GM21717 (cell line): ENCODE measurements around the gene CABLES1.

ENCODE experiments used
- ATAC-seq: cut with Tn5 transposase; IDR thresholded peaks from one replicate; pipeline ENCODE4 v1.9.1; 2021; ENCODE audit warnings: mild to moderate bottlenecking, moderate library complexity; ENCODE audit not compliant: unreplicated experiment

CABLES1 gene

DNA sequence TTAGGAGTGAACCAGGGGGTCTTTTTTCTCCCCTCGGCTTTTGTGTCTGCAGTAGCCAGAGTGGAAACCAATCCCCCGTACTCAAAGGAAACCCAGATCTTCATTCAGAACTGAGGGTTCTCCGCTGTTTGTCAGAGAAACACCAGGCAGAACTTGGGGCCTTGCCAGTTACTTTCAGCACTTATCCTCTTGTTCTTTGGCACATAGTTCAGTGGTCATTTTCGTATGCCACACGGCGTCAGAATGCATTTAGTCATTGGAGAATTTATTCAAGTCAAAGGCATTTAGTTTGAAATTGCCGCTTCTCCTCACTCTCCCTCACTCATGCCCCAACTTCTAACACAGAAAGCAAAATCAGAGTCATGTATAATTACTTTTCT lies 102.9 kb downstream of the CABLES1 start:
- ATAC-seq = no peak

GRCh38 chr18:23238651-23239349 lies 103.5 kb downstream of the CABLES1 start:
- ATAC-seq = no peak

- ATAC-seq = no peak
Measured at GRCh38 chr18:23239350-23239692, 104.0 kb downstream of the CABLES1 start.

DNA sequence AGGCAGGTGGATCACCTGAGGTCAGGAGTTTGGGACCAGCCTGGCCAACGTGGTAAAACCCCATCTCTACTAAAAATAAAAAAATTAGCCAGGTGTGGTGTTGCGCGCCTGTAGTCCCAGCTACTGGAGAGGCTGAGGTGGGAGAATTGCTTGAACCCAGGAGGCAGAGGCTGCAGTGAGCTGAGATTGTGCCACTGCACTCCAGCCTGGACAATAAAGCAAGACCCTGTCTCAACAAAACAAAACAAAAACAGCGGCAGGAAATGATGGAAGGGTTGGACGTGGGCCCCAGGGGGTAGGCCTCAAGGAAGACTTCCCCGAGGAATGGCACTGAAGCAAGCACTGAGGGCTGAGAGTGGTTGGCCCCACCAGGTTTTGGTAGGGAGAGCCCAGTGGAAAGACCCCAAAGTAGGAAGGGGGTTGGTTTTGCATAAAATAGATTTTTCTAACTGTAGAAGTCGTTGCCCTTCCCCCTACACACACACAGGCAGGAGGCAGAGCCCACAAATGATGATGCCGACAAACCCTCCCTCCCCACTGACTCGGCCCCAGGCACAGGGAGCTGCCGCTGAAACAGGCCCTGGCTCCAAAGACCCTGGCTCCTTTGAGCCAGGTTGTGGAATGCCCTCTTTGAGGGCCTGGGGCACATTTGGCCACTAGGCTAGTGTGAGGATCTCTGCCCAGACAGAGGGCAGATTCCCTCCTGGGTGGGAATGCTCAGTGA lies 104.8 kb downstream of the CABLES1 start:
- ATAC-seq = no peak

DNA sequence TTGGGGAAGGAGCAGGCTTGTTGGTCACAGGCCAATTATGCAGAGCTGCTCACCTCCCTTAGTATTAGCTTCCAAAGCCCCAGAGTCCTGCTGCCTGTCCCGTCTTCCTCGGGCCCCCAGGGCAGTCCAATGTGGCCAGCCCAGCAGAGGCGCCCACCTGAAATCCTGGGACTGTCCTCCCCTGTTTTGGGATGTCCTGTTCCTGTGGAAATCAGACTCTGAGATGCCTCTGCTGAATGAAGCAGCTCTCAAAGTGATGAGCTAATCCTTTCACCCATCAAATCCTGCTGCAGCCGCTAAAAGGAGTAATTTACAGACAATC lies 105.3 kb downstream of the CABLES1 start:
- no peak for ATAC-seq

GRCh38 chr18:23241833-23242496 lies 106.7 kb downstream of the CABLES1 start:
- peak; percentile 86 for ATAC-seq

DNA sequence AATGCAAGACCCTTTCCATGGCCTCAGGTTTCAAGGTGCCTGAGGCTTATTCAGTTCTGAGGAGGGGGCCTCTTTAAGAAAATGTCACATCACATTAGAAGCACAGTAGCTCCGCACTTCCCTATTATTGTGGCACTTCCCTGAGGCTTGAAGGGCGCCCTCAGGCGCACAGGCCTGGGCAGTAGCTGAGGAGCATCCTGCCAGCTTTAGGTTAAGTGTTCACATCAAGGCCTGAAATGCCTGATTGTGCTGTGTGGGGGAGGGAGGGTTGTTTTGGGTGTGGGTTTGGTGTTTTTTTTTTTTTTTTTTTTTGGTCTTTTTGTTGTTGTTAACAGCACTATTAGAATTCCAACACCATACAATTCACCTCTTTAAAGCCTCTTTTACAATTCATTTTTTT lies 107.9 kb downstream of the CABLES1 start:
- ATAC-seq = no peak

DNA sequence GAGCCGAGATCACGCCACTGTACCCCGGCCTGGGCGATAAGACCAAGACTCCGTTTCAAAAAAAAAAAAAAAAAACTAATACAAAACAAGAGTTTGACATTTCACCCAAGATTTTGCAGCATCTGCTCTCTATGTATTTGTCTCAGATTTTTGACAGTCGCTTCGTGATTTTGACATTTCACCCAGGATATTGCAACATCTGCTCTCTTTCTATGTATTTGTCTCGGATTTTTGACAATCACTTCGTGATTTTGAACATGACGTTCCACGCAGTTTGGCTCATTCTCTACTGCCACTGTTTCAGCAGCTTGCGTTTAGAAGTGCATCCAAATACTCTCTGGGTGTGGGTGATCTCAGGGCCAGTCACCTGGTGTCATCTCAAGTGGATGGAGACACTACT lies 108.5 kb downstream of the CABLES1 start:
- ATAC-seq = no peak

- ATAC-seq = no peak
Measured at GRCh38 chr18:23244401-23244800, 109.1 kb downstream of the CABLES1 start.

DNA sequence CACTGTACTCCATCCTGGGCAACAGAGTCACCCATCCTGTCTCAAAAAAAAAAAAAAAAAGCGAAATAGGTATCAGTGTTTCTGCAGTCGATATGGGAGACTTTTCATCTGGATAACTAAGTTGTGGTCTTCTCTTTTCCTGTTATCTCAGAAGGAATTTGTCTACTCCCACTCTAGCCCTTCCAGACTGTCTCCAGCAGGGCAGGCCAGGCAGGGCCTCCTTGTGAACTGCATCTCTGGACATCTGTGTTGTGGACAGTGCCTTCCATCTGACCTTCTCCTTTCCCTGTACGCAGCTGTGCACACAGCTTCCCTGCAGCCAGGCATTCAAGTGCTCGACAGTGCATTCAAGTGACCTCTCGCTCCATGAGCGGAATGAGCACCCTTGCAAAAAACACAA lies 110.2 kb downstream of the CABLES1 start:
- ATAC-seq = no peak

- no peak for ATAC-seq
Measured at GRCh38 chr18:23247331-23247730, 112.0 kb downstream of the CABLES1 start.

GRCh38 chr18:23247896-23248295 lies 112.6 kb downstream of the CABLES1 start:
- ATAC-seq = no peak

DNA sequence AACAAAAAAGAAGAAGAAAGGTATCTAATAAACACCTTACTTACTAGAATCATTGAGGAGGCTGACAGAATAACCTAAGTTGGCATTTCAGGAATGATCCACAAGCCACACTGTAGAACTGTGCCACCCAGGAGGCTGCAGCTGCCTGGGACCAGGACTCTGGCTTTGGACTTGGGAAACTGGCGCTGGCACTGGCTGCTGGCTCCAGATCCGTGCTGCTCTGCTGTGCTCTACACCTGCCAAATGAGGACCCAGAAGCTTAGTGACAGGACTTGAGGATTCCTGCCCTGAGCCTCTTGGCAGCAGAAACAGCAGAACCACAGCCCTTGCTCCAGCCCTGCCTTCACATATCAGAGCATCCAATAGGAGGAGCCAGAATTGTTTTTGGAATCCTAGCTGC lies 113.5 kb downstream of the CABLES1 start:
- ATAC-seq = no peak

GRCh38 chr18:23249348-23249747 lies 114.1 kb downstream of the CABLES1 start:
- no peak for ATAC-seq

DNA sequence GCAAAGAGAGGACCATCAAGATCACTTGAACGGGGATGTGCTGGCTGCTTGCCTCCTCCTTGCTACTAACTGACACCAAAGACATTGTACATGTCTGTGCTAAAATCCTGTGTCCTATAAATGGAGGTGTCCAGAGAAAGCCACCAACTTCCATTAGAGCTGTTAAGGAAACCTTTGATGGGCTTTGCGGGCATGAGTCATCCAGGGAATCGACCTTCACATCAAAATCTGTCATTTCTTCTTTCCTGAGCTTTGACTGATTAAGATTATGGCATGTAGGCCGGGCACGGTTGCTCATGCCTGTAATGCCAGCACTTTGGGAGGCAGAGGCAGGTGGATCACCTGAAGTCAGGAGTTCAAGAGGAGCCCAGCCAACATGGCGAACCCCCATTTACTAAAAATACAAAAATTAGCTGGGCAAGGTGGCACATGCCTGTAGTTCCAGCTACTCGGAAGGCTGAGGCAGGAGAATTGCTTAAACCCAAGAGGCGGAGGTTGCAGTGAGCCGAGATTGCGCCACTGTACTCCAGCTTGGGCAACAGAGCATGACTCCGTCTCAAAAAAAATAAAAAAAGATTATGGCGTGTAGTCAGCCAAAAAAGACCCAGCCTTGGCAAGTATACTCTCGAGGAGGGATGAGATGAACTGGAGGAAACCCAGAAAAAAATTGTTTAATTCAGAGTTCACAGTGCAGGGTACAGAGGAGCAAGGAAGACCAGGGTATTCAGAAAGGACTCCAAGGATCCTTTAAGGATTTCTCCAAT lies 115.8 kb downstream of the CABLES1 start:
- ATAC-seq = no peak

GRCh38 chr18:23253630-23254029 lies 118.3 kb downstream of the CABLES1 start:
- ATAC-seq = no peak

- no peak for ATAC-seq
Measured at GRCh38 chr18:23257137-23257536, 121.9 kb downstream of the CABLES1 start.

DNA sequence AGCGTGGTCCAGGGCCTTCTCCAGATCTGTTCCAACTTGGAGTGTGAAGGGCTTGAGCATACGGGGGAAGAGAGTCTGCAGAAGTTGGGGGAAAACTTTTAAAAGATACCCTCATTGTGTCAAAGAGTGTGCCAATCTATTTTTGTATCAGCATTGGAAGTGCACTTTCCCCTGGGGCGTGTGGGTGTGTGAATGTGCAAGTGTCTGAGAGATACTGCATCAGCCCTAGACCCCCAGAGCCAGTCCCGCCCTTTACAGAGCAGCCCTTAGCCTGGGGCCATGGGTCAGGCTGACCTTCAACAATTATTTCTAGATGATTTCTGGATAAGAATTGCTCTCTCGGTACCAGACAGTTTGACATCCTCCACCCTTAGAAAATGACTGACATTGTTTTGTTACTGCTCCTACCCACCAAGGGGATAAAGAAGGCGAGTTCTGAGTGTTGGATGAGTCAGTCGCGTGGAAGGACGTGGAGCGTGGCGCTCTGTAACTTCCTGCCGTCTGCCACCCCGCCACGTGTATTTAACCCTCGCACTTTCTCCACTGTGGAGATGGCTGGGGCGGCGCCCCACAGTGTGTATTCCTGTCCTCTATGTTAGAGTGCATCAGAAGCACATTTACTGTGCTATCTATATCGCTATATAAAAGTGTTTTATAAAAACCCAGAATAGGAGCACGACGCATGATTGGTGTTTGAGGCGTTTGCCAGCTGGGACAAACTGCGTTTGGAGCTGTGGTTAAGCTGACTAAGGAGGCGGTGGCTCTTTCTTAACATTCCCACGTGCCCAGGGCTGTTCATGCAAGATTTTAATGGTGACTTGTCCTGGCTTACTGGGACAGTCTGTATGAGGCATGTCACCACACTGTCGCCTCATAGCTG lies 122.6 kb downstream of the CABLES1 start:
- no peak for ATAC-seq

DNA sequence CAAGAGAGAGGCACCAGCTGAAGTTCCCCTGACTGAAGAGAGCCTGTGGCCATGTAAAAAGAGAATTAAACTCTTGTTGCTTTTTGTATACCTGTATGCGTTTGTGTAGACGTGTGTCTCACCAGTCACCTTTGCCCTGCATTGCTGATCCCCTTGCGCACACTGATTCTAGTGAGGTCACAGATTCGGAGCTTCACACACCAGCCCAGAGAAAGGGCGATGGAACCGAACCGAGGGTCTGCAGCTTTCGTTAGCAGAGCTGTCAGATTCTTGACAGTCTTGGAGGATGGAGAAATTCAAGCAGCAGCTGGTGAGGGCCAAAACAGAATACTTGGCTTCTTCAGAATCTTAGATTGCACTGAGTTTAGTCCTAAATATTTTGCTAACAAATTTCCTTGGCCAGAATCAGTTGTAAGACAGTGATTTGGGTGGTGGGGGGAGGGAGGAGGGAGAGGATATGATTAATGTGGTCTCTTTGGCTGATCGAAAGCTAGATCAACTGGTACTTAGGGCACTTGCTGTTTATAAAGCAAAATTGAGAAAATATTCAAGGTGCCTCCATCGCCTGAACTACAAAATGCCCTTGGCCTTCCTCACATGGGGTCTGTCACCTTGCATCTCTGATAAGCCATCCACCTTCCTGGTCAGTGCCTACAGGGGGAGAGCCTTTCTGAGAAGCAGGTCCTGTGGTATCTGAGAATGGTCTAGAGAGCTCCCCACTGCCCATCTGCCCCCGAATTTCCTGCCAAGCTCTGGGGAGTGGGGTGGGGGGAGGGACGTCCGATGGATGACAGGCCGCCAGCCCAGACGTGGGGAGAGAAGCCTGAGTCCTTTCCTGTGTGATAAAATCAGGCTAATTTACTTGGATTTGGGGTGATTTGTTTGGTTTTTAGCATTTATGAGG lies 123.5 kb downstream of the CABLES1 start:
- ATAC-seq = no peak
